ENCODE data around the gene ERP29. TPM values are rescaled to one million over a fixed set of nuclear protein-coding genes. Genes with fewer than 3 reads are reported as not detected.

The ERP29 gene
- total RNA-seq (100 to 1,000 TPM; 104 to 124 TPM), total RNA-seq (135 to 248 reads per million in 2 donors)

DNA sequence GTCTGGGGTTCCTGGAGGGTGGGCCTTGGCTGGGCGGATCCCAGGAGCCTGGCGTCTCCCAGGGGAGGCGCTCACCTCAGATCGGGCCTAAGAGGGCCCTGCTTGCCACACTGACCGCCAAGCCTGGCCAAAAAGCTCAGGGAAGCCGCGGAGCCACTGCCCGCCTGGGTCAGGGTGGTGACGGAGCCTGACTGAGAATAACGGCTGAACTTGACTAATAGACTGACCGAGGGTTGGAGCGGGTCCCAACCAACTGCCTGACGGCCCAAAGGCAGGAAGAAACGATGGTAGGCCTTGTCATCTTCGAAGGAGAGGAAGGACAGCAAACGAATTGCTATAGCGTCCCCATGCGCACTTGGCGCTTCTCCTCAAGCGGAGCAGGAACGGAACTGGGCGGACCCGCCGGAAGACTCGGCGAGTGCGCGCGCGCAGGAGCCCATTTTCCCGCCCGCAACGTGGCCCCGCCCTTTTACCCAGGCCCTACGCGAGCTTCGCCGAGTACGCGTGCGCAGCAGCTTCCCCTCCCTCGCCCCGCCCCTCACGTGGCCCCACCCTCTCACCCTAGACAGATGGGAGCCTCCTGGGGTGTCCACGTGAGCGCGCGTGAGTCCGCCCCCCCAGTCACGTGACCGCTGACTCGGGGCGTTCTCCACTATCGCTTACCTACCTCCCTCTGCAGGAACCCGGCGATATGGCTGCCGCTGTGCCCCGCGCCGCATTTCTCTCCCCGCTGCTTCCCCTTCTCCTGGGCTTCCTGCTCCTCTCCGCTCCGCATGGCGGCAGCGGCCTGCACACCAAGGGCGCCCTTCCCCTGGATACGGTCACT is at the start of gene ERP29, which contains the start of gene TMEM116:
Gene ERP29 (plus strand): TSS at position 652 of the 826 bp plus-strand sequence. CDS start 40 bp downstream, at position 692.
Gene TMEM116 (minus strand): TSS at position 391 of the 826 bp plus-strand sequence. CDS start 7,895 bp downstream, outside the sequence.
- peak within 1 kb of the TSS; percentile 98 for H3K27ac Mint-ChIP-seq
- H3K27me3 Mint-ChIP-seq = no peaks in the 10 kb centered on the region
- no peaks in the 10 kb centered on the region for H3K9me3 ChIP-seq (ENCODE audit: control insufficient read depth, low read length, poor library complexity, severe bottlenecking)
- peaks cover 46% of the 10 kb centered on the region for H3K4me1 Mint-ChIP-seq
- H3K36me3 Mint-ChIP-seq (ENCODE audit: low read depth) = peaks cover 11% of the 10 kb centered on the region
- peak within 1 kb of the TSS; percentile 90 for H3K4me3 Mint-ChIP-seq
- ATAC-seq (peak; percentile 87), DNase-seq (peak; percentile 98 to 100 (median 100))

GRCh38 chr12:111964935-111965334 is 48.3 kb upstream of the ERP29 start:
- Mint-ChIP-seq H3K27me3 (no peaks in the 10 kb centered on the region), H3K4me1 (peaks cover 20% of the 10 kb centered on the region), H3K27ac (peak overlapping the region; percentile 29), H3K36me3 (ENCODE audit: low read depth) (peaks cover 5% of the 10 kb centered on the region), H3K4me3 (no peak overlapping the region)
- no peaks in the 10 kb centered on the region for H3K9me3 ChIP-seq (ENCODE audit: control insufficient read depth, low read length, poor library complexity, severe bottlenecking)
- no peak for DNase-seq
- no peak for ATAC-seq

- no peak overlapping the region for H3K4me3 Mint-ChIP-seq
- DNase-seq (no peak), ATAC-seq (no peak)
- peaks cover 19% of the 10 kb centered on the region for H3K4me1 Mint-ChIP-seq
- H3K27me3 Mint-ChIP-seq = no peaks in the 10 kb centered on the region
- no peak overlapping the region for H3K27ac Mint-ChIP-seq
- H3K36me3 Mint-ChIP-seq (ENCODE audit: low read depth) = peaks cover 2% of the 10 kb centered on the region
- H3K9me3 ChIP-seq (ENCODE audit: control insufficient read depth, low read length, poor library complexity, severe bottlenecking) = peaks cover 5% of the 10 kb centered on the region
These were observed 41.4 kb upstream of the ERP29 start for GRCh38 chr12:111971800-111972199.

DNA sequence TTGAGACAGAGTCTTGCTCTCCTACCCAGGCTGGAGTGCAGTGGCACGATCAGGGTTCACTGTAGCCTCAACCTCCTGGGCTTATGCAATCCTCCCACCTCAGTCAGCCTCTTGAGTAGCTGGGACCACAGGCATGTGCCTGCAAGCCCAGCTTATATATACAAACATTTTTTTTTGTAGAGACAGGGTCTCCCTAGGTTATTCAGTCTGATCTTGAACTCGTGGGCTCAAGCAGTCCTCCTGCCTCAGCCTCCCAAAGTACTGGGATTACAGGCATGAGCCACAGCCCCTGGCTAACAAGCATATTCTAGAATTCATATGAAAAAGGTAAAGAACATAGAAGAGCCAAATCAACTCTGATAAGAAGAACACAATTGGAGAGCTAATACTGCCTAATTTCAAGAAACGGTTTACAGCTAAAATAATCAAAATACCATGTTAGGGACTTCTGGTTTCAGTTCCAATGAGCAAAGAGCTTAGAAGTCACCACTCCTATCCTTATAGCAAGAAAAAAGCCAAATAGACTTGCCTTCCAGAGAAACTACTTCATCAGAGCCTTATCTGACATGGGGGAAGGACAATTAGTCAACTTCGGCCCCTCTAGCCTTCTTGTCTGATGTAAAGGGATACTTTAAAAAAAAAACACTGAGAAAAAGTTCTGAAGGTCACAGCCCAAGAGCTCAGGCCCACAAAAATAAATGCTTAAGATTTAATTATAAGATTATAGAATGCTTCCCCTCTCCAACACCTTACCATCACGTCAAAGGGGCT is 37.9 kb upstream of the ERP29 start:
- no peak for DNase-seq
- H3K9me3 ChIP-seq (ENCODE audit: control insufficient read depth, low read length, poor library complexity, severe bottlenecking) = peaks cover 5% of the 10 kb centered on the region
- peaks cover 25% of the 10 kb centered on the region for H3K4me1 Mint-ChIP-seq
- peaks cover 4% of the 10 kb centered on the region for H3K36me3 Mint-ChIP-seq (ENCODE audit: low read depth)
- no peak for ATAC-seq
- H3K27me3 Mint-ChIP-seq = no peaks in the 10 kb centered on the region
- no peak overlapping the region for H3K4me3 Mint-ChIP-seq
- peak overlapping the region; percentile 72 for H3K27ac Mint-ChIP-seq

- no peak overlapping the region for H3K4me3 Mint-ChIP-seq
- peak overlapping the region; percentile 78 for H3K27ac Mint-ChIP-seq
- no peaks in the 10 kb centered on the region for H3K27me3 Mint-ChIP-seq
- no peak for ATAC-seq
- DNase-seq = no peak
- H3K9me3 ChIP-seq (ENCODE audit: control insufficient read depth, low read length, poor library complexity, severe bottlenecking) = no peaks in the 10 kb centered on the region
- H3K4me1 Mint-ChIP-seq = peaks cover 25% of the 10 kb centered on the region
- H3K36me3 Mint-ChIP-seq (ENCODE audit: low read depth) = peaks cover 4% of the 10 kb centered on the region
These were observed 36.9 kb upstream of the ERP29 start for GRCh38 chr12:111976291-111976690.

DNA sequence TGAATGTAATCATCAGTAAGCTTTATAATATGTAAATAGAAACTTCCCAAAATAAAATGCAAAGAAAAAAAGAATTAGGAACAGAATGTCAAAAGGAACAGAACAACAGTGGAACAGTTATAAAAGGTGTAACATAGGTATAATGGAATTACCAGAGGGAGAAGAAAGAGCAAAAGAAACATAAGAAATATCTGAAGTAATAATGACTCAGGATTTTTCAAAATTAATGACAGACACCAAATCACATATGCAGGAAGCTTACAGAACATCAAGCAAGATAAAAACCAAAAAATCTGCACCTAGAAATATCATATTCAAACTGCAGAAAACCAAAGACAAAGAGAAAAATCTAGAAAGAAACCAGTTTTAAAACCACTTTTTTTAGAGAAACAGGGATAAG is 36.4 kb upstream of the ERP29 start:
- H3K27ac Mint-ChIP-seq = peak overlapping the region; percentile 78
- H3K4me1 Mint-ChIP-seq = peaks cover 25% of the 10 kb centered on the region
- no peaks in the 10 kb centered on the region for H3K9me3 ChIP-seq (ENCODE audit: control insufficient read depth, low read length, poor library complexity, severe bottlenecking)
- ATAC-seq = no peak
- H3K36me3 Mint-ChIP-seq (ENCODE audit: low read depth) = peaks cover 4% of the 10 kb centered on the region
- DNase-seq = no peak
- no peaks in the 10 kb centered on the region for H3K27me3 Mint-ChIP-seq
- no peak overlapping the region for H3K4me3 Mint-ChIP-seq

- Mint-ChIP-seq H3K27me3 (no peaks in the 10 kb centered on the region), H3K27ac (no peak overlapping the region), H3K36me3 (ENCODE audit: low read depth) (peaks cover 4% of the 10 kb centered on the region), H3K4me1 (peaks cover 25% of the 10 kb centered on the region), H3K4me3 (no peak overlapping the region)
- no peak for ATAC-seq
- DNase-seq = no peak
- H3K9me3 ChIP-seq (ENCODE audit: control insufficient read depth, low read length, poor library complexity, severe bottlenecking) = no peaks in the 10 kb centered on the region
These were observed 34.7 kb upstream of the ERP29 start for GRCh38 chr12:111978545-111978944.

- H3K9me3 ChIP-seq (ENCODE audit: control insufficient read depth, low read length, poor library complexity, severe bottlenecking) = no peaks in the 10 kb centered on the region
- Mint-ChIP-seq H3K36me3 (ENCODE audit: low read depth) (peaks cover 7% of the 10 kb centered on the region), H3K4me3 (no peak overlapping the region), H3K4me1 (peaks cover 27% of the 10 kb centered on the region), H3K27me3 (no peaks in the 10 kb centered on the region), H3K27ac (peak overlapping the region; percentile 27)
- DNase-seq (no peak), ATAC-seq (no peak)
These were observed 32.6 kb upstream of the ERP29 start for GRCh38 chr12:111980598-111980997.

GRCh38 chr12:111981987-111982386 is 31.2 kb upstream of the ERP29 start:
- H3K36me3 Mint-ChIP-seq (ENCODE audit: low read depth) = peaks cover 3% of the 10 kb centered on the region

GRCh38 chr12:111984820-111985219 is 28.4 kb upstream of the ERP29 start:
- H3K4me1 Mint-ChIP-seq = peaks cover 15% of the 10 kb centered on the region
- H3K9me3 ChIP-seq (ENCODE audit: control insufficient read depth, low read length, poor library complexity, severe bottlenecking) = no peaks in the 10 kb centered on the region
- no peak overlapping the region for H3K27ac Mint-ChIP-seq
- DNase-seq (no peak), ATAC-seq (no peak)
- no peaks in the 10 kb centered on the region for H3K27me3 Mint-ChIP-seq
- H3K4me3 Mint-ChIP-seq = no peak overlapping the region
- H3K36me3 Mint-ChIP-seq (ENCODE audit: low read depth) = peaks cover 8% of the 10 kb centered on the region

More at GRCh38 chr12:111981987-111982386, 31.2 kb upstream of the ERP29 start:
- Mint-ChIP-seq H3K4me1 (peaks cover 20% of the 10 kb centered on the region), H3K27me3 (no peaks in the 10 kb centered on the region), H3K27ac (no peak overlapping the region), H3K4me3 (no peak overlapping the region)
- DNase-seq (no peak), ATAC-seq (no peak)
- H3K9me3 ChIP-seq (ENCODE audit: control insufficient read depth, low read length, poor library complexity, severe bottlenecking) = no peaks in the 10 kb centered on the region

DNA sequence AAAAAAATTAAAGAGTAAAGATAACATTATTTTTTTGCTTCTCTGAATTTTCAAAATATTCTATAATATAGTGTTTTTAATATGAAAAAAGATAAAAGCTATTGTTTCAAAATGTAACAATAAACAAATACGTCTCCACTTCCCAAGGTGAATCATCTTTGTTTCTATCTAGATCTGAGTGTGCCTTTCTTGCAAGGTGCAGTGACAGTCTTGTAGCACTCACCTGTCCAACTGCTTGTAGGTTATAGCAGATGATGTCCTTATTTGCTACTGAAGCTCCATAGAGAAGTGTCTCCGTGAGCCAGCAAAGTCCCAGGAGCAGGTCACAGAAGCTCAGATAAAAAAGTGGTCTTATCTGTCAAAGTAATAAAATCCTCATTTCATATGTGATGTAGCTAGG is 21.7 kb upstream of the ERP29 start:
- Mint-ChIP-seq H3K4me1 (peaks cover 41% of the 10 kb centered on the region), H3K4me3 (peak overlapping the region; percentile 7), H3K27me3 (no peaks in the 10 kb centered on the region), H3K36me3 (ENCODE audit: low read depth) (peaks cover 5% of the 10 kb centered on the region), H3K27ac (peak overlapping the region; percentile 94)
- H3K9me3 ChIP-seq (ENCODE audit: control insufficient read depth, low read length, poor library complexity, severe bottlenecking) = no peaks in the 10 kb centered on the region
- no peak for DNase-seq
- no peak for ATAC-seq

GRCh38 chr12:111991946-111992345 is 21.3 kb upstream of the ERP29 start:
- Mint-ChIP-seq H3K27me3 (no peaks in the 10 kb centered on the region), H3K4me3 (peak overlapping the region; percentile 7), H3K27ac (peak overlapping the region; percentile 94), H3K4me1 (peaks cover 43% of the 10 kb centered on the region), H3K36me3 (ENCODE audit: low read depth) (peaks cover 5% of the 10 kb centered on the region)
- ATAC-seq (no peak), DNase-seq (no peak)
- H3K9me3 ChIP-seq (ENCODE audit: control insufficient read depth, low read length, poor library complexity, severe bottlenecking) = no peaks in the 10 kb centered on the region

DNA sequence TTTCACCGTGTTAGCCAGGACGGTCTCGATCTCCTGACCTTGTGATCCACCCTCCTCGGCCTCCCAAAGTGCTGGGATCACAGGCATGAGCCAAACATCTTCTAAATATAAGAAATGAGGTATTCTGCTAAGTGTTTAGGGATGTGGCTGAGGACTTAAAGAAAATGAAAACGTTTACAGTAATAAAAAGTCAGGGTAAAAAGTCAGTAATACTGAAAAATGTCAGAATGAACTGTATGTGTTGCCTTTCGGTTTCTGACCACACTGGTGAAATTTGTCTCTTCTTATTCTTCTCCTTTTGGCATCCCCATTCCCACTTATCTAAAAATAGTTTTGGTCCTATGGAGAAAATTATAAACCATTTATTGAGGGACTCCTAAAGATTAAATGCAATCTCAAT is 20.8 kb upstream of the ERP29 start:
- Mint-ChIP-seq H3K4me1 (peaks cover 46% of the 10 kb centered on the region), H3K4me3 (peak overlapping the region; percentile 7), H3K27ac (peak overlapping the region; percentile 94), H3K36me3 (ENCODE audit: low read depth) (peaks cover 5% of the 10 kb centered on the region), H3K27me3 (no peaks in the 10 kb centered on the region)
- DNase-seq (no peak), ATAC-seq (no peak)
- no peaks in the 10 kb centered on the region for H3K9me3 ChIP-seq (ENCODE audit: control insufficient read depth, low read length, poor library complexity, severe bottlenecking)
